Lung microvascular endothelial cell (primary cell): Measurements from ENCODE around the gene GNG13. TPM values are rescaled to one million over a fixed set of nuclear protein-coding genes. Genes with fewer than 3 reads are reported as not detected.
"Not testable (repeated sequence)": the region's sequence is repeated elsewhere in the genome, so short reads cannot be mapped to it uniquely, and the experiment has no call there.

Experiments used
- DNase-seq, 2 donors: peaks; one replicate each; pipeline versions ENCODE4 v3.0.0 to v3.0.0-alpha.2; 2010; ENCODE audit warnings: low read depth in 2 of 2
- total RNA-seq: library from RNA; depleted of rRNA; stranded (reverse); fragments of >200 nt; gene quantifications from 2 replicates; pipeline ENCODE4 v1.2.1, GENCODE V29; 2014

The GNG13 gene
- not detected in 2 replicates for total RNA-seq

- no peak for DNase-seq
These were observed at the start of gene GNG13 for GRCh38 chr16:799948-800833. Gene GNG13, minus strand, starts transcription at chr16:800734. Its CDS starts 1,657 bp downstream, at chr16:799077.

DNA sequence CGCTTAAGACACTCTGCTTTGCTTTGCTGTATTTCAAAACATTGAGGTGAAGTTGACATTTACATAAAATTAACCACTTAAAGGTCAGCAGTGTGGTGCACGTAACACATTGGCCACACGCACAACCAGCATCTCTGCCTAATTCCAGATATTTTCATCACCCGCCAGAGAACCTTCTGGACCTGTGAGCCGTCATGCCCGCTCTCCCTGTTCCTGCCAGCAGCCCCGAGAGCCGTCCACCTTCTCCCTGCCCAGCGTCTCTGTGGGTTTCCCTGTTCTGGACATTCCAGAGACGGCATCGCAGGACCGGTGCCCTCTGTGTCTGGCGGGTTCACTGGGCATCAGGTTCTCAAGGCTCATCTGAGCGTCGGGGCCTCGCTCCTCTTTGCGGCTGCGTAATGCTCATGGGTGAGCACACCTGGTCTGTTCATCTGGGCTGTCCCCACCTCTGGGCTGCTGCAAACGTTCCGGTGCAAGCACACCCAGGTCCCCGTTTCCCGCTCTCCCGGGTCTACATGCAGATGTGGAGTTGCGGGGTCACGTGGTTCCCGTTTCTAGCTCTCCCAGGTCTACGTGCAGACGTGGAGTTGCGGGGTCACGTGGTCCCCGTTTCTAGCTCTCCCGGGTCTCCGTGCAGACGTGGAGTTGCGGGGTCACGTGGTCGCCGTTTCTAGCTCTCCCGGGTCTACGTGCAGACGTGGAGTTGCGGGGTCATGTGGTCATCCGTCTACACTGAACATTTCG lies 48.1 kb upstream of the GNG13 start:
- DNase-seq, result no peak

DNA sequence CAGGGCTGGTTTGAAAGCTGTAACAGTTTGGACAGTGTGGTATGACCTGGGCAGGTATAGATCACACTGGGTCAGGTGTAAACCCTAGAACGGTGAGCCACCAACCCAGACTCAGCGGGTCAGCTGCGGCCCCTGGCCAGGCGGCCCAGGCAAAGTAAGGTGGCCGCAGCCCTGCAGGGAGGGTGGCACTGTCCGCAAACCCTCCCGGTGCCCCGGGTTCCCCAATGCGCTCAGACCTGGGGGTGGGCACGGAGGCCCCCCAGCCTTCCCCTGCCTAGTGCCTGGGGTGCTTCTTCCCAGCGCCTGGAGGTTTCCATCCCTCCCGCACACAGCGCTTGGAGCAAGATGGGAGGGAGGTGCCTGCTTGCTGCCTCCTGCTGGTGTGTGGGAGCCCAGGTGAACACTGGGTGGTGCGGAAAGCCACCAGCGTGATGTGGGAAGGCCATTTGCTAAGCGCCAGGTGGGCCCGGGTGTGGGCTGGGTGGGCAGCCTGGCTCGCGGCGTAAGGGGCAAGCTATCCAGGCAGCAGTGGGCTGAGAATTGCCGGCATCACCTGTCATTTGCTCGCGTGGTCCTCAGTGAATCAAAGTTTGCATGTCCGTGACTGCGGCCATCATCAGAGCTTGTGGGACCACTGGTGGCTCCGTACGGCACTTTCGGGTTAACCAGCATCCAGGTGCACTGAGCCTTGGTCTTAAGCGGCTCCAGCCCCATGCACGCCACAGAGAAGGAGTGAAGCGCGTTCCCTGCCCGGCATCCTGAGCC lies 47.3 kb upstream of the GNG13 start:
- no peak for DNase-seq

GRCh38 chr16:847151-847550 lies 46.6 kb upstream of the GNG13 start:
- no peak for DNase-seq

DNA sequence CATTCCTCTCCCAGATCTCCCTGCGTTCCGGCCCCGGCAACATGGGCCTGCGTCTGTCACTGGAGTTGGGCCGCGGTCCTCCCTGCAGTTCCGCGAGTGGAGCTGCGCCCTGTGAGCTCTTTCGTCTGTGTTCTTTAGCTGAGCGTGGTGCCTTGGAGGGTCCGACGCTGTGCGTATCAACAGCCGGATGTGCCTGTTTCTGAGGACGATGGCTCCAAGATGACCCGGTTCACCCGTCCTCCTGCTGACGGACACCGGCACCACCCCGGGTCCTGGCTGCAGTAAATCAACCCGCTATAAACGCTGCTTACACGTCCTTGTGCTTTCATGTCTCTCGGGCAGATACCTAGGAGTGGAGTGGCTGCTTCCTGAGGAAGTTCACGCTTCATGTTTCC lies 44.8 kb upstream of the GNG13 start:
- DNase-seq, result no peak

DNA sequence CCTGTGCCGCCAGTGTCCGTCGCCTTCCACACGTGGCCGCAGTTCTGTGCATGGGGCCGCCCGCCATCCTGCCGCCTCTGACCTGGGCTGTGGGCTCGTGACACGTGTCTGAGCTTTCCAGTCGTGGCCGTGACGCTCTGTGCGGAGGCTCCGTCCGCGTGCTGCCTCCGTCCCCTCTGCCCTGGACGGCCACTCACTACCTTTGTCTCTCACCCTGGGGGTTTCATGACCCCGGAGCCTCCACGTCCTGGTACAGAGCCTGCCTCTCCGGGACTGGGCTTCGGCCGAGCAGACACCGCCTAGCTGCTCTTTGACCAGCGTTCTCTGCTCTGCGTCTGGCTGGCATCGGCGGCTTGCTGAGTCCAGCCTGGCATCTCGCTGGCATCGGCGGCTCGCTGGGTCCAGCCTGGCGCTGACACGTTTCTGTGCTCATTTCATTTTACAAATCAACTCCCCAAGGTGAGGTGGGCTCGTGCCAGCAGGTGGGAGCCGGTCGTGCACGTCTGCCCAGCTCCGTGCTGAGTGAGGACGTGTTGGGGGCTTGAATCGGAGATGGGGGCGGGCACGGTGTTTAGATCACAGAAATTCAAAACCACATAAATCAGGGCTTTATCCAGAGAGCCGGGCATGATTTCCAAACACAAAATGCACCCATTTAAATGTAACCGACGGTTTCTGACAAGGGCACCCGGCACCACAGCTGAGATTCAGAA lies 44.3 kb upstream of the GNG13 start:
- DNase-seq, result no peak

GRCh38 chr16:843771-844170 lies 43.2 kb upstream of the GNG13 start:
- no peak for DNase-seq

GRCh38 chr16:842711-843560 lies 42.4 kb upstream of the GNG13 start:
- DNase-seq, result no peak

- peak in 1 of 2 donors; percentile 88 for DNase-seq
These were observed 41.5 kb upstream of the GNG13 start for GRCh38 chr16:842061-842476.

- DNase-seq, result no peak
These were observed 41.0 kb upstream of the GNG13 start for GRCh38 chr16:841455-842060.

- no peak for DNase-seq
These were observed 40.3 kb upstream of the GNG13 start for GRCh38 chr16:840561-841454.

DNA sequence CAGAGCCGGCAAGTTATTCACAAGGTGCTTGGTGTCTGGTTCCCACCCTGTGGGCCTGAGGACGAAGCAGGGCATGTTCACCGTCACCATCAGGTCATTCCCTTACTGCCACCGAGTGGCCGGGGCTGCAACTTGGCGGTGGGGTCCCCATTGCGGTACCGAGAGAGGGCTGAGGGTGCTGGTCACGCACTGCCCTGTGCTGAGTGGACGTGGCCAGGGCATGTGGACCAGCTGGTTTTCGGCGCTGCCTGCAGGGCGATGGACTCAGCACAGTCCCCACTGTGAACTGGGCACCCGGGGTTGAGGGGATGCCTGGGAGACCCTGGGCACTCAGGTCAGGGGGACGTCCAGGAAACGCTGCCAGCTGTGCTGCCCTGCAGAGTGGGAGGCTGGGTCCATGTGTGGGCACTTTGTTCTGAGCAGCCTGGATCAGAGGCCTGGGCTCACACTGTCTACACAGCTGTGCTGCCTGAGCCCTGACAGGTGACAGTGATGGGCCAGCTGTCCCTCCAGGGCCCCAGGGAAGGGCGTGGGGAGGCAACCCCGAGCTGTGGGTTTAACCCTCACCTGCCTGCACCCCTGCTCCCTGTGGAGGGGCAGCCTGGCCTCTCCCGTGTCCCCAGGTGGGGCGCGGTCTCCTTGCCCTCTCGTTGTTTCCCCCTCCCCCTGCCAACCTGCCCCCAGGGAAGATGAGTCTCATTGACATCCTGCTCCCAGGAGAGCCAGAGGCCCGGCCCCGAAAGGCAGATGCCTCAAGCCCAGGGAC lies 39.3 kb upstream of the GNG13 start:
- DNase-seq, result no peak

GRCh38 chr16:838741-839140 lies 38.2 kb upstream of the GNG13 start:
- no peak for DNase-seq

DNA sequence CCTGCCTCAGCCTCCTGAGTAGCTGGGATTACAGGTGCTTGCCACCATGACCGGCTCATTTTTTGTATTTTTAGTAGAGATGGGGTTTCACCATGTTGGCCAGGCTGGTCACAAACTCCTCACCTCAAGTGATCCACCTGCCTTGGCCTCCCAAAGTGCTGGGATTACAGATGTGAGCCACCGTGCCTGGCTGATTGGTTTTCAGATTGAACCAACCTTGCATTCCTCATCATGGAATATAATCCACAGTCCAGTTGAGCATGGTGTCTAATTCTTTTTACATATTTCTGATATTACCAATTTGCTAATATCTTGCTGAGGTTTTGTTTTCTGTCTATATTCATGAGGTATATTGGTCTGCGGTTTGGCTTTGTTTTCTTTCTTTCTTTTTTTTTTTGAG lies 36.3 kb upstream of the GNG13 start:
- DNase-seq, result not testable (repeated sequence)

DNA sequence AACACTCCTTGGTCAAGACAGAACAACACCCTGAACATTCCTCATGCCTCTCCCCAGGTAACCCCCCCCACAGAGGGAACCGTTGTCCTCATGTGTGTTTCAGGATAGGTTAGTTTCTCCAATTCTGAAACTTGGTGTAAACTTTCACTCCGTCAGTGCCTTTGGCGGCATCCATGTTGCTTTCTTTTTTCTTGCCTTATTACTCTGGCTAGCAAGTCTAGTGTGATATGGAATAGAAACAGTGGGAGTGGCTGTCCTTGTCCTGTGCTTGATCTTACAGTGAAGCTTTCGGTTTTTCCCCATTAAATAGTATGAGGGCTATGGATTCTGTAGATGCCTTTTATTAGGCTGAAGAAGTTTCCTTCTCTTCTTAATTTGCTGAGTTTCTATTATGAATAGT lies 35.7 kb upstream of the GNG13 start:
- DNase-seq, result no peak

GRCh38 chr16:835373-835772 lies 34.8 kb upstream of the GNG13 start:
- no peak for DNase-seq

DNA sequence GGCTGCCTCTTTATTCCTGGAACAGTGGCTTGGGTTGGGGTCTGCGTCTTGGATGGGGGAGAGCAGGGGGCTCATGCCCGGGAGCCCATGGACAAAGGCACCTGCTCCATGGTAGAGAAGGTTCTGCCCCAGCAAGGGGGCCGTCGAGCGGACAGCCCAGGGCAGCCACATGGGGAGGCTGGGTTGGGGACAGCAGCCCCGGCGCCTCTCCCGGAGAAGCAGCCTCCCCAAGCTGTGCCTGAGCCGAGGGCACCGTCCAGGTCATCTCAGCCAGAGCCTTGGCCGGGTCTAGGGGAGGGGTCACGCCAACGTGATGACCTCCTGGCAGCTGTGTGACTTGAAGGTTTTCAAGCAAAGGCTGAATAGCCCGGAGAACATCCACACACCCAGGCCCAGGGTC lies 32.9 kb upstream of the GNG13 start:
- no peak for DNase-seq

- DNase-seq, result no peak
These were observed 32.3 kb upstream of the GNG13 start for GRCh38 chr16:832652-833336.
